Activated CD4-positive, alpha-beta T cell treated with anti-CD3 and anti-CD28 coated beads, Interleukin-2, Interleukin-6, amounts not matched to agents 100 ng/mL and 50 ng/mL, durations not matched to agents 16 hours and 8 hours (primary cell): ENCODE results near the gene HIPK4.
"Not testable (repeated sequence)": the region's sequence is repeated elsewhere in the genome, so short reads cannot be mapped to it uniquely, and the experiment has no call there.

ENCODE experiments used
- DNase-seq: peaks from one replicate; pipeline ENCODE4 v3.0.0-alpha.2; 2020

The HIPK4 gene

DNA sequence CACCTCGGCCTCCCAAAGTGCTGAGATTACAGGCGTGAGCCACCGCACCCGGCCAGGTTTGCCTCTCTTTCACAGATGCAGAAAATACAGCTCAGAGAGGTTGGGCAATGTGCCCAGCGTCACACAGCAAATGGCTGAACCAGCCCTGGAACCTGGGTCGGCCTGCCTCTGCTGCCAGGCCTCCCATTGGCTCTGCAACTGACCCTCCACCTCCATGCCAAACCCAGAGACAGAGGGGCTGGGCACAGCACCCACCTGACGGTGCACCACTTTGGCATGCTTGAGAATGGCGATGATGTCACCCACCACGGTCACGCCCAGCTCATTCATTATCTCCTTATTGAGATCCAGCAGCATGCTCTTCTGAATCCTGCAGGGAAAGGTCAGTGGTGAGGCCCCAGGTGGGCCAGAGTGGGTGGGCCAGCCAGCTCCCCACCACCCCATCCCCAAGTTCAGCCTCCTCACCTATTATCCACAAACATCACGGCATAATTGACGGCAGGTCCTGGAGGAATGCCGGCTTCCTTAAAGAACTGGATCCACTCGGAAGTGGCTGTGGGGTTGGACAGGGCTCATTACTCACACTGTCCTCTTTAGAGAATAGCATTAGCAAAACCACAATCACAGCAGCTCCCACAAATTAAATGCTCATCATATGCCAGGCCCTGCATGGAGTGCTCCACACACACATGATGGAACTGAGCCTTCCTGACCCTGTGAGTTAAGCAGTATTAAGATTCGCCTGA is 54.0 kb downstream of the HIPK4 start:
- DNase-seq: no peak

DNA sequence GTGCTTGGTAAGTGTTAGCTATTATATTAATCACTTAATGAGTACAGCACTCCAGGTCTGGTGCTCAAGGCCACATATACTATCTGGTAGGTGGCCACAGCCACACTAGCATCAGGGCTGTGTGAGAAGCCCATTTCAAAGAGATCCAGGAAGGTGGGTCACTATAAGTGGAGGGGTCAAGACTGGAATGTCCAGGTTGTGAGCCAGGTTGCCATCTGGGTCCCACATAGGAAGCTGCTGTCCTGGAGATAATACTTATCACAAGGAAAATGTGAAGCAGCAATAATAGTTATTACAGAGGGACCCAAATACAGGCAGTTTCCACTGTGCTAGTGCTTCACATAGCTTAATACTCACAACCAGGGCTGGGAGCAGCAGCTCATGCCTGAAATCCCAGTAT is 54.9 kb downstream of the HIPK4 start:
- no peak for DNase-seq

DNA sequence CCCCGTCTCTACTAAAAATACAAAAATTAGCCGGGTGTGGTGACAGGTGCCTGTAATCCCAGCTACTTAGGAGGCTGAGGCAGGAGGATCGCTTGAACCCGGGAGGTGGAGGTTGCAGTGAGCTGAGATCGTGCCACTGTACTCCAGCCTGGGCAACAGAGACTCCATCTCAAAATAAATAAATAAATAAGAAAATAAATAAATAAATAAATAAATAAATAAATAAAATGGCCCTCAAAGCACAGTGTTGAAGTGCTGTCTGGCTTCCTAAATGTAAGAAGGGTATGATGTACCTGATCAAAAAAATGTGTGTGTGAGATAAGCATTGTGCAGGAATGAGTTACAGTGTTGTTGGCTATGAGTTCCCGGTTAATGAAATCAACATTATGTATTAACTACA is 56.9 kb downstream of the HIPK4 start:
- DNase-seq: not testable (repeated sequence)

- no peak for DNase-seq
Observed at GRCh38 chr19:40332669-40333068, 57.3 kb downstream of the HIPK4 start.

DNA sequence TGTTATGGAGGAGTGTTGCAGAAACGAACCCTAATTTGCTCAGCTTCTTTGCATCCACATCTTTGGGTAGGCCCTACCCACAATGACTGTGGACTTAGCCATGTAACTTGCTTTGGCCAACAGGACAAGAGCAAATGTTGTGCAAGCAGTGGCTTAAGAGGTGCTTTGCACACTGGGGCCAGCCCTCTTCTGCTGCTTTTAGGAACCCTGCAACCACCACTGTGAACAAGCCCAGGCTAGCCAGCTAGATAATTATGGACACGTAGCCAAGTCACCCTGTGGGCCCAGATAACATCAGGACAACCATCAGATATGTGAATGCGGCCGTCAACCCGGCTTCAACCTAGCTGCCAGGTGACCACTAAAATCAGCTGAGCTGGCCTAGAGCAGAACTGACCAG is 58.9 kb downstream of the HIPK4 start:
- no peak for DNase-seq
